Trophoblast cell (in vitro differentiated cells and primary cell): ENCODE results near the gene DNMT1.

Source experiments
- DNase-seq, 2 donors: peaks; one replicate each; pipeline ENCODE4 v3.0.0-alpha.2; 2016
- H2AFZ ChIP-seq: 2 replicates; pipeline ENCODE4 v1.6.1; 2013; ENCODE audit warnings: low read length, moderate library complexity, mild to moderate bottlenecking; ENCODE audit not compliant: insufficient read depth, poor library complexity
- H2AK5ac ChIP-seq: 2 replicates; pipeline ENCODE4 v1.6.1; 2013; ENCODE audit warnings: mild to moderate bottlenecking, low read length
- H2BK120ac ChIP-seq: 2 replicates; pipeline ENCODE4 v1.6.1; 2013; ENCODE audit warnings: low read length, mild to moderate bottlenecking, moderate library complexity; ENCODE audit not compliant: insufficient read depth, poor library complexity
- H2BK12ac ChIP-seq: 2 replicates; pipeline ENCODE4 v1.6.1; 2013; ENCODE audit warnings: mild to moderate bottlenecking, low read length, moderate library complexity
- H2BK5ac ChIP-seq: 2 replicates; pipeline ENCODE4 v1.6.1; 2013; ENCODE audit warnings: low read length, low read depth, moderate library complexity, mild to moderate bottlenecking; ENCODE audit not compliant: poor library complexity
- H3K14ac ChIP-seq: 2 replicates; pipeline ENCODE4 v1.6.1; 2013; ENCODE audit warnings: mild to moderate bottlenecking, low read length
- H3K18ac ChIP-seq: 2 replicates; pipeline ENCODE4 v1.6.1; 2013; ENCODE audit warnings: mild to moderate bottlenecking, low read length
- H3K23ac ChIP-seq: 2 replicates; pipeline ENCODE4 v1.6.1; 2013; ENCODE audit warnings: low read length
- H3K27ac ChIP-seq: 2 replicates; pipeline ENCODE4 v1.5.1; 2013; ENCODE audit warnings: low read depth, mild to moderate bottlenecking, inconsistent platforms, low read length, moderate library complexity
- H3K27me3 ChIP-seq: 2 replicates; pipeline ENCODE4 v1.6.1; 2013; ENCODE audit warnings: inconsistent platforms, mild to moderate bottlenecking, low read length, moderate library complexity; ENCODE audit not compliant: insufficient read depth
- H3K36me3 ChIP-seq, 2 experiments: 1 replicate in 1 of 2; 2 replicates in 1 of 2; pipeline ENCODE4 v1.6.1; 2013; ENCODE audit warnings: low read length in 2 of 2, mild to moderate bottlenecking in 2 of 2, moderate library complexity in 1 of 2; ENCODE audit not compliant: insufficient read depth in 2 of 2, control insufficient read depth in 1 of 2
- H3K4ac ChIP-seq: 2 replicates; pipeline ENCODE4 v1.6.1; 2013; ENCODE audit warnings: low read depth, mild to moderate bottlenecking, low read length, moderate library complexity
- H3K4me1 ChIP-seq, 2 experiments: 1 replicate in 1 of 2; 2 replicates in 1 of 2; pipeline ENCODE4 v1.6.1; 2013; ENCODE audit warnings: low read length in 2 of 2, mild to moderate bottlenecking in 2 of 2, moderate library complexity in 1 of 2; ENCODE audit not compliant: insufficient read depth in 2 of 2, control insufficient read depth in 1 of 2
- H3K4me2 ChIP-seq: 2 replicates; pipeline ENCODE4 v1.6.1; 2013; ENCODE audit warnings: inconsistent platforms, mild to moderate bottlenecking, low read length, moderate library complexity
- H3K4me3 ChIP-seq: 2 replicates; pipeline ENCODE4 v1.5.1; 2013; ENCODE audit warnings: mild to moderate bottlenecking, low read depth, low read length, inconsistent platforms
- H3K79me1 ChIP-seq: one replicate; pipeline ENCODE4 v1.6.1; 2013; ENCODE audit warnings: low read length
- H3K79me2 ChIP-seq: 2 replicates; pipeline ENCODE4 v1.6.1; 2013; ENCODE audit warnings: low read length, mild to moderate bottlenecking; ENCODE audit not compliant: control insufficient read depth, insufficient read depth, poor library complexity
- H3K9ac ChIP-seq: 2 replicates; pipeline ENCODE4 v1.6.1; 2013; ENCODE audit warnings: mild to moderate bottlenecking, low read length
- H3K9me3 ChIP-seq: 2 replicates; pipeline ENCODE4 v1.6.1; 2013; ENCODE audit warnings: low read depth, mild to moderate bottlenecking, control low read depth, inconsistent platforms, low read length; ENCODE audit not compliant: insufficient read depth
- H4K12ac ChIP-seq: 2 replicates; pipeline ENCODE4 v1.6.1; 2013; ENCODE audit warnings: low read depth, mild to moderate bottlenecking, low read length, moderate library complexity
- H4K8ac ChIP-seq: 2 replicates; pipeline ENCODE4 v1.6.1; 2013; ENCODE audit warnings: low read depth, mild to moderate bottlenecking, low read length, moderate library complexity
- H4K91ac ChIP-seq: one replicate; pipeline ENCODE4 v1.6.1; 2013; ENCODE audit warnings: low read depth, mild to moderate bottlenecking, low read length, moderate library complexity
- WGBS: extraction: QIAGEN DNeasy Blood & Tissue Kit; methylation state at CpG from one replicate; pipeline ENCODE4 v1.1.7; 2013; ENCODE audit warnings: missing lambda C conversion rate; ENCODE audit not compliant: insufficient read length, insufficient coverage; ENCODE audit errors: extremely low coverage; 5-methylcytosine and 5-hydroxymethylcytosine counted together

The DNMT1 gene

DNA sequence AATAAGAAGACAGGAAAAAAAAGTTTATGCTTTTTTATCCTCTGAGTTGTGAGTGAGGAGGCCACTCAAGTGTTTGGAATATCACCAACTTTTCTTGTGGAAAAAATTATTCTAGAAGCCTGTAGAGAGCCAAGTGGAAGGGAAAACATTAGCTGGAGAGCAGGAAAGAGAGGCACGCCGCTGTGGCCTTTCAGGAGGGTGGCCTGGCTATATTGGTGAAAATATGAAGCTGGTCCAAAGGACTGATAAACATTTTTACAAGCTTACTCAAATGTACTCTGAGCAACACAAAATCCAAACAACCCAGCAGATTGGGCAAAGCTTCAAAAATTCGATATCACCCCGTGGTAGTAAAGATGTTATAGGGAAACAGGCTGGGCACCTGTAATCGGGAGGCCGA is 72.7 kb downstream of the DNMT1 start:
- H4K91ac ChIP-seq = no peak overlapping the region
- no peak overlapping the region for H3K18ac ChIP-seq
- H3K27me3 ChIP-seq = no peaks in the 10 kb centered on the region
- H3K4me3 ChIP-seq = no peak overlapping the region
- H3K27ac ChIP-seq = no peak overlapping the region
- H2AFZ ChIP-seq = no peak overlapping the region
- no peak overlapping the region for H2AK5ac ChIP-seq
- H4K8ac ChIP-seq = no peak overlapping the region
- H2BK5ac ChIP-seq = no peak overlapping the region
- no peak overlapping the region for H3K9ac ChIP-seq
- no peak overlapping the region for H2BK12ac ChIP-seq
- H3K4ac ChIP-seq = no peak overlapping the region
- no peak overlapping the region for H2BK120ac ChIP-seq
- H3K4me2 ChIP-seq = no peak overlapping the region
- H3K79me2 ChIP-seq = peaks cover 8% of the 10 kb centered on the region
- H3K9me3 ChIP-seq = peaks cover 4% of the 10 kb centered on the region
- no peak overlapping the region for H4K12ac ChIP-seq
- H3K14ac ChIP-seq = no peak overlapping the region
- peaks cover 5 to 6% of the 10 kb centered on the region in 2 experiments for H3K4me1 ChIP-seq
- H3K79me1 ChIP-seq = peaks cover 6% of the 10 kb centered on the region
- no peak overlapping the region for H3K23ac ChIP-seq
- H3K36me3 ChIP-seq = peaks cover 19 to 36% of the 10 kb centered on the region in 2 experiments
- WGBS = no CpG with 5 or more reads among the region's 6 CpGs
- DNase-seq = no peak

DNA sequence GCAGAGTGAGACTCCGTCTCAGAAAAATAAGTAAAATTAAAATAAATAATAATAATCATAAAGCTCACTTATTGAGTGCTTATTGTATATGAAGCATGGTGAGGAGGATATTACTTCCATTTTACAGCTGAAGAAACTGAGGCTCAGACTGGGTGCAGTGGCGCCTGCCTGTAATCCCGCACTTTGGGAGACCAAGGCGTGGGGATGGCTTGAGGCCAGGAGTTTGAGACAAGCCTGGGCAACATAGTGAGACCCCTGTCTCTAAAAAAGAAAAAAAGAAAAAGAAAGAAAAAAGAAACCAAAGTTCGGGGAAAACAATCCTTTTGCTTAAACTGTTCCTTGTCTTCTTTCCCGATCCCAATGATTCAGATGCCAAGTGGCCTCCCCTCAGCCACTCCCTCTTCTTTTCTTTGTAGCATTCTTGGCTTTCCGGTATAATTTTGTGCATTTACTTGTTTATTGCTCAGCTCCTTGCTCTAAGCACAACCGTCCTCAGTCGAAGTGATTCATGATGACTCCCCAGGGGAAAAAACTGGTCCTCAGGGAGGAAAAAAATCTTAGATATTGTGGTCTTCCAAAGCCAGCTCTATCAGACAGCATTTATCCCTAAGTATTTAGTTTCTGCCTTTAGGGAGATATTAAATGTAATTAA is 74.1 kb downstream of the DNMT1 start:
- Histone ChIP-seq H3K4me2 (no peak overlapping the region), H2BK120ac (no peak overlapping the region), H3K14ac (no peak overlapping the region), H3K9ac (no peak overlapping the region), H3K79me1 (peaks cover 6% of the 10 kb centered on the region), H3K27me3 (no peaks in the 10 kb centered on the region), H2AK5ac (no peak overlapping the region), H3K23ac (no peak overlapping the region), H2BK5ac (no peak overlapping the region), H3K4ac (no peak overlapping the region), H3K36me3 (peaks cover 31 to 44% of the 10 kb centered on the region in 2 experiments), H3K4me1 (peaks cover 5 to 6% of the 10 kb centered on the region in 2 experiments), H2AFZ (no peak overlapping the region), H3K9me3 (peaks cover 4% of the 10 kb centered on the region), H3K27ac (no peak overlapping the region), H4K91ac (no peak overlapping the region), H3K4me3 (no peak overlapping the region), H4K8ac (no peak overlapping the region), H4K12ac (no peak overlapping the region), H2BK12ac (no peak overlapping the region), H3K79me2 (peaks cover 8% of the 10 kb centered on the region), H3K18ac (no peak overlapping the region)
- DNase-seq = peak; percentile 28 to 57
- no CpG with 5 or more reads among the region's 9 CpGs for WGBS

GRCh38 chr19:10118960-10119359 is 75.8 kb downstream of the DNMT1 start:
- Histone ChIP-seq H4K91ac (peak overlapping the region; percentile 84), H3K36me3 (peaks cover 44 to 45% of the 10 kb centered on the region in 2 experiments), H3K79me2 (peaks cover 8% of the 10 kb centered on the region), H3K27ac (no peak overlapping the region), H2BK5ac (no peak overlapping the region), H2AFZ (peak overlapping the region; percentile 5), H3K27me3 (no peaks in the 10 kb centered on the region), H3K23ac (peak overlapping the region; percentile 15), H3K14ac (peak overlapping the region; percentile 91), H3K79me1 (peaks cover 6% of the 10 kb centered on the region), H3K9ac (peak overlapping the region; percentile 87), H3K4ac (peak overlapping the region; percentile 93), H3K4me1 (peaks cover 5 to 6% of the 10 kb centered on the region in 2 experiments), H2AK5ac (peak overlapping the region; percentile 32), H3K18ac (no peak overlapping the region), H3K9me3 (peaks cover 4% of the 10 kb centered on the region), H2BK12ac (no peak overlapping the region), H4K12ac (peak overlapping the region; percentile 83), H2BK120ac (peak overlapping the region; percentile 21), H4K8ac (peak overlapping the region; percentile 96), H3K4me3 (peak overlapping the region; percentile 95), H3K4me2 (peak overlapping the region; percentile 95)
- DNase-seq = no peak
- no CpG with 5 or more reads among the region's 12 CpGs for WGBS

- Histone ChIP-seq H3K27me3 (no peaks in the 10 kb centered on the region), H3K27ac (no peak overlapping the region), H2BK12ac (no peak overlapping the region), H3K79me2 (peaks cover 8% of the 10 kb centered on the region), H3K23ac (no peak overlapping the region), H3K79me1 (peaks cover 6% of the 10 kb centered on the region), H3K4ac (no peak overlapping the region), H2AFZ (no peak overlapping the region), H3K9ac (no peak overlapping the region), H3K4me2 (no peak overlapping the region), H3K9me3 (peaks cover 4% of the 10 kb centered on the region), H3K4me3 (no peak overlapping the region), H3K4me1 (peaks cover 6 to 7% of the 10 kb centered on the region in 2 experiments), H3K36me3 (peaks cover 44 to 51% of the 10 kb centered on the region in 2 experiments), H2BK120ac (no peak overlapping the region), H3K18ac (no peak overlapping the region), H4K8ac (no peak overlapping the region), H4K91ac (no peak overlapping the region), H3K14ac (no peak overlapping the region), H4K12ac (no peak overlapping the region), H2AK5ac (no peak overlapping the region), H2BK5ac (no peak overlapping the region)
- no CpG with 5 or more reads among the region's 21 CpGs for WGBS
- DNase-seq = no peak
Observed at GRCh38 chr19:10116866-10117616, 77.7 kb downstream of the DNMT1 start.
